HCT116 (cell line): ENCODE results near the gene USF2. TPM values are rescaled to one million over a fixed set of nuclear protein-coding genes. Genes with fewer than 3 reads are reported as not detected.
"Not testable (repeated sequence)": the region's sequence is repeated elsewhere in the genome, so short reads cannot be mapped to it uniquely, and the experiment has no call there.

Experiments
- ATAC-seq: fragments of 200-7000 bp; cut with Tn5 transposase; 2 replicates; pipeline ENCODE4 v1.9.1; 2020; ENCODE audit warnings: mild to moderate bottlenecking, moderate library complexity
- BruUV-seq: library from RNA; stranded (reverse); fragments of 400-500 nt; replicated peaks from 2 replicates; lab custom pipeline; 2021; lab: Mats Ljungman, UMichigan
- CTCF ChIA-PET: fragments of 300-600 bp; sonication (Branson Sonifier 250); formaldehyde crosslinking; loops from one replicate; lab custom pipeline; 2021; ENCODE audit warnings: antibody characterized with exemption; lab: Charles Lee
- POLR2A ChIA-PET: fragments of 300-600, 350-600 bp; sonication (Branson Sonifier 250); formaldehyde crosslinking; loops from one replicate; lab custom pipeline; 2021; ENCODE audit warnings: antibody characterized with exemption; lab: Charles Lee
- RAD21 ChIA-PET, 2 experiments: fragments of 300-600 bp; sonication (Branson Sonifier 250); formaldehyde crosslinking; loops; one replicate each; lab custom pipeline; 2023; ENCODE audit warnings: low total read pairs in 2 of 2; ENCODE audit not compliant: uncharacterized antibody in 2 of 2, unreplicated experiment in 2 of 2, low non-redundant PET in 1 of 2; lab: Charles Lee
- DNase-seq: peaks from one replicate; pipeline ENCODE4 v3.0.0-alpha.2; 2010; ENCODE audit warnings: low read depth, low spot score
- H2AFZ ChIP-seq: fragments of 200-600 bp; shearing (Covaris generic), sonication (generic); 2 replicates; pipeline ENCODE4 v1.6.1; 2017; ENCODE audit warnings: low read depth, mixed run types, mixed read lengths, antibody characterized with exemption, low read length; ENCODE audit not compliant: poor library complexity, severe bottlenecking
- H3K27ac ChIP-seq: 2 replicates; pipeline ENCODE4 v1.5.1; 2012; ENCODE audit warnings: low read depth, low read length
- H3K27me3 ChIP-seq: fragments of 200-600 bp; sonication (generic); 2 replicates; pipeline ENCODE4 v1.6.1; 2016; ENCODE audit warnings: mixed run types, low read length, mixed read lengths; ENCODE audit not compliant: insufficient read depth
- H3K36me3 ChIP-seq, 2 experiments: fragments of 200-500 bp in 1 of 2; fragments of 200-600 bp in 1 of 2; sonication (Bioruptor generic) in 1 of 2; sonication (generic) in 1 of 2; 2 replicates each; pipeline versions ENCODE4 v1.5.1 to v1.6.1; 2014 to 2016; ENCODE audit warnings: low read length in 2 of 2, inconsistent platforms in 1 of 2, mixed read lengths in 1 of 2, mixed run types in 1 of 2; ENCODE audit not compliant: insufficient read depth in 2 of 2, control insufficient read depth in 1 of 2
- H3K4me1 ChIP-seq, 2 experiments: fragments of 200-600 bp in 1 of 2; sonication (generic) in 1 of 2; 2 replicates each; pipeline versions ENCODE4 v1.5.1 to v1.6.1; 2012 to 2017; ENCODE audit warnings: low read length in 2 of 2, inconsistent platforms in 1 of 2, mild to moderate bottlenecking in 1 of 2, mixed read lengths in 1 of 2, mixed run types in 1 of 2, moderate library complexity in 1 of 2; ENCODE audit not compliant: insufficient read depth in 2 of 2, control insufficient read depth in 1 of 2
- H3K4me2 ChIP-seq: fragments of 200-600 bp; sonication (generic); 2 replicates; pipeline ENCODE4 v1.6.1; 2017; ENCODE audit warnings: mixed run types, low read length, mixed read lengths
- H3K4me3 ChIP-seq, 2 experiments: fragments of 200-600 bp in 1 of 2; sonication (generic) in 1 of 2; replicated peaks in 1 of 2; 2 replicates each; pipeline ENCODE4 v1.5.1; 2011 to 2016; ENCODE audit warnings: low read length in 2 of 2, control low read depth in 1 of 2, low read depth in 1 of 2, mild to moderate bottlenecking in 1 of 2, mixed read lengths in 1 of 2, mixed run types in 1 of 2
- H3K79me2 ChIP-seq: fragments of 200-600 bp; sonication (generic); 2 replicates; pipeline ENCODE4 v1.6.1; 2017; ENCODE audit warnings: mild to moderate bottlenecking, mixed run types, low read length, moderate library complexity, mixed read lengths; ENCODE audit not compliant: insufficient read depth
- H3K9ac ChIP-seq: fragments of 200-600 bp; sonication (generic); 2 replicates; pipeline ENCODE4 v1.6.1; 2016; ENCODE audit warnings: low read length, mixed read lengths
- H3K9me2 ChIP-seq: fragments of 200-600 bp; sonication (generic), shearing (Covaris generic); 2 replicates; pipeline ENCODE4 v1.6.1; 2017; ENCODE audit warnings: mixed run types, mild to moderate bottlenecking, moderate library complexity; ENCODE audit not compliant: insufficient read depth
- H3K9me3 ChIP-seq, 2 experiments: fragments of 200-500 bp in 1 of 2; fragments of 200-600 bp in 1 of 2; sonication (Bioruptor generic) in 1 of 2; sonication (generic) in 1 of 2; 2 replicates each; pipeline ENCODE4 v1.6.1; 2014 to 2017; ENCODE audit warnings: low read length in 2 of 2, mixed read lengths in 2 of 2, inconsistent platforms in 1 of 2, low read depth in 1 of 2, mild to moderate bottlenecking in 1 of 2, mixed run types in 1 of 2, moderate library complexity in 1 of 2; ENCODE audit not compliant: control insufficient read depth in 1 of 2, insufficient read depth in 1 of 2
- H4K20me1 ChIP-seq: fragments of 200-600 bp; sonication (generic), shearing (Covaris generic); 2 replicates; pipeline ENCODE4 v1.6.1; 2017; ENCODE audit warnings: mixed run types, mild to moderate bottlenecking, moderate library complexity; ENCODE audit not compliant: insufficient read depth
- ELF1 ChIP-seq: IDR thresholded peaks from 2 replicates; pipeline ENCODE4 v1.6.1; 2012; ENCODE audit warnings: low read depth, borderline replicate concordance
- EZH2 ChIP-seq: fragments of 200-600 bp; sonication (generic); IDR thresholded peaks from 2 replicates; pipeline ENCODE4 v1.6.1; 2017; ENCODE audit warnings: antibody characterized with exemption, mixed run types
- REST ChIP-seq: IDR thresholded peaks from 2 replicates; pipeline ENCODE4 v1.6.1; 2012; ENCODE audit warnings: low read depth
- SP1 ChIP-seq: IDR thresholded peaks from 2 replicates; pipeline ENCODE4 v1.6.1; 2012; ENCODE audit warnings: low read depth
- TCF7L2 ChIP-seq: IDR thresholded peaks from 2 replicates; pipeline ENCODE4 v1.7.0; 2011; ENCODE audit warnings: borderline replicate concordance, inconsistent platforms; ENCODE audit not compliant: insufficient read depth, insufficient read length; ENCODE audit errors: extremely low read depth
- YY1 ChIP-seq: IDR thresholded peaks from 2 replicates; pipeline ENCODE4 v1.6.1; 2011; ENCODE audit warnings: low read length, low read depth, moderate library complexity, mild to moderate bottlenecking; ENCODE audit not compliant: insufficient replicate concordance; ENCODE audit errors: extremely low read depth
- ZNF274 ChIP-seq: fragments of 200-500 bp; sonication (Bioruptor generic); IDR thresholded peaks from 2 replicates; pipeline ENCODE4 v1.6.1; 2014; ENCODE audit warnings: mild to moderate bottlenecking, low read depth, low read length, inconsistent platforms
- intact Hi-C: fragments of 100-400 bp; cut with micrococcal nuclease; formaldehyde crosslinking; loops from 2 replicates; pipeline ENCODE4 v1.10.0; 2022
- total RNA-seq: library from RNA; stranded (reverse); gene quantifications from one replicate; pipeline ENCODE4 v1.2.1, GENCODE V29; 2021; ENCODE audit not compliant: unreplicated experiment

USF2 gene
- total RNA-seq, 1 experiment from 2014 or later, result 98.4 TPM

- Histone ChIP-seq H3K4me1 (peaks cover 3 to 17% of the 10 kb centered on the region in 2 experiments; a peak in 3 of 4 replicates), H3K79me2 (no peaks in the 10 kb centered on the region), H3K27ac (no peak overlapping the region), H3K9ac (no peak overlapping the region), H3K36me3 (no peaks in the 10 kb centered on the region), H2AFZ (no peak overlapping the region), H3K9me2 (no peaks in the 10 kb centered on the region), H3K27me3 (no peaks in the 10 kb centered on the region), H3K4me2 (no peak overlapping the region), H4K20me1 (no peaks in the 10 kb centered on the region), H3K9me3 (peaks cover 4 to 11% of the 10 kb centered on the region in 2 experiments; a peak in 2 of 4 replicates), H3K4me3 (no peak overlapping the region)
- intact Hi-C loops, result no loop called here
- no peak for ATAC-seq
- DNase-seq, result no peak
- TF ChIP-seq ZNF274, result no peak
- no peak for TF ChIP-seq ELF1
- no peak for TF ChIP-seq TCF7L2
- TF ChIP-seq SP1, result no peak
- no peak for TF ChIP-seq EZH2
- no peak for TF ChIP-seq YY1
- TF ChIP-seq REST, result no peak
- POLR2A ChIA-PET, result no interaction called here
- RAD21 ChIA-PET, result no interaction called here
- no TSS peak for BruUV-seq
- CTCF ChIA-PET, result no interaction called here
Measured at GRCh38 chr19:35220315-35220921, 48.3 kb upstream of the USF2 start.

- H3K27me3 ChIP-seq, H3K27ac ChIP-seq, ATAC-seq, intact Hi-C loops, H3K36me3 ChIP-seq, DNase-seq, H3K4me3 ChIP-seq, RAD21 ChIA-PET, CTCF ChIA-PET, H2AFZ ChIP-seq, H3K9ac ChIP-seq, POLR2A ChIA-PET, H4K20me1 ChIP-seq, BruUV-seq, H3K79me2 ChIP-seq, H3K9me2 ChIP-seq, H3K4me2 ChIP-seq: not testable (repeated sequence)
- Histone ChIP-seq H3K4me1 (peaks cover 6 to 16% of the 10 kb centered on the region in 2 experiments; a peak in 3 of 4 replicates), H3K9me3 (peaks cover 4 to 11% of the 10 kb centered on the region in 2 experiments; a peak in 2 of 4 replicates)
Measured at GRCh38 chr19:35220973-35221590, 47.7 kb upstream of the USF2 start.
